C4-2B (cell line): ENCODE measurements around the gene FANCG.

ENCODE experiments used
- ZFX ChIP-seq: fragments of 450-650 bp; IDR thresholded peaks from 2 replicates; pipeline ENCODE4 v1.6.1; 2017
- TF ChIP-seq, protein P1 (sequence below): fragments of 450-650 bp; conservative IDR thresholded peaks from 2 replicates; pipeline ENCODE4 v1.5.1; 2017; ENCODE audit warnings: mild to moderate bottlenecking

- TF ChIP-seq, protein P1, sequence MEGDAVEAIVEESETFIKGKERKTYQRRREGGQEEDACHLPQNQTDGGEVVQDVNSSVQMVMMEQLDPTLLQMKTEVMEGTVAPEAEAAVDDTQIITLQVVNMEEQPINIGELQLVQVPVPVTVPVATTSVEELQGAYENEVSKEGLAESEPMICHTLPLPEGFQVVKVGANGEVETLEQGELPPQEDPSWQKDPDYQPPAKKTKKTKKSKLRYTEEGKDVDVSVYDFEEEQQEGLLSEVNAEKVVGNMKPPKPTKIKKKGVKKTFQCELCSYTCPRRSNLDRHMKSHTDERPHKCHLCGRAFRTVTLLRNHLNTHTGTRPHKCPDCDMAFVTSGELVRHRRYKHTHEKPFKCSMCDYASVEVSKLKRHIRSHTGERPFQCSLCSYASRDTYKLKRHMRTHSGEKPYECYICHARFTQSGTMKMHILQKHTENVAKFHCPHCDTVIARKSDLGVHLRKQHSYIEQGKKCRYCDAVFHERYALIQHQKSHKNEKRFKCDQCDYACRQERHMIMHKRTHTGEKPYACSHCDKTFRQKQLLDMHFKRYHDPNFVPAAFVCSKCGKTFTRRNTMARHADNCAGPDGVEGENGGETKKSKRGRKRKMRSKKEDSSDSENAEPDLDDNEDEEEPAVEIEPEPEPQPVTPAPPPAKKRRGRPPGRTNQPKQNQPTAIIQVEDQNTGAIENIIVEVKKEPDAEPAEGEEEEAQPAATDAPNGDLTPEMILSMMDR, result no peak
- no peak for TF ChIP-seq ZFX
Observed at GRCh38 chr9:35056571-35057270, 23.0 kb downstream of the FANCG start.
